HT-29 (cell line): ENCODE measurements around the gene EXD2. TPM values are rescaled to one million over a fixed set of nuclear protein-coding genes. Genes with fewer than 3 reads are reported as not detected.
"Not testable (repeated sequence)": the region's sequence is repeated elsewhere in the genome, so short reads cannot be mapped to it uniquely, and the experiment has no call there.

ENCODE experiments used
- DNase-seq: peaks from one replicate; pipeline ENCODE4 v3.0.0-alpha.2; 2015; ENCODE audit warnings: low spot score
- small RNA-seq: library from RNA; depleted of rRNA; stranded (forward); fragments of <200 nt; gene quantifications from one replicate; pipeline ENCODE3, GENCODE V24; 2014
- total RNA-seq: library from RNA; depleted of rRNA; stranded (reverse); fragments of >200 nt; shearing (Covaris generic); gene quantifications from 2 replicates; pipeline ENCODE4 v1.2.3, GENCODE V29; 2014; rRNA removed

EXD2 gene
- total RNA-seq, 1 experiment from 2014 or later: 4.7 TPM

GRCh38 chr14:69277356-69277755, 86.1 kb downstream of the EXD2 start:
- DNase-seq: not testable (repeated sequence)

DNA sequence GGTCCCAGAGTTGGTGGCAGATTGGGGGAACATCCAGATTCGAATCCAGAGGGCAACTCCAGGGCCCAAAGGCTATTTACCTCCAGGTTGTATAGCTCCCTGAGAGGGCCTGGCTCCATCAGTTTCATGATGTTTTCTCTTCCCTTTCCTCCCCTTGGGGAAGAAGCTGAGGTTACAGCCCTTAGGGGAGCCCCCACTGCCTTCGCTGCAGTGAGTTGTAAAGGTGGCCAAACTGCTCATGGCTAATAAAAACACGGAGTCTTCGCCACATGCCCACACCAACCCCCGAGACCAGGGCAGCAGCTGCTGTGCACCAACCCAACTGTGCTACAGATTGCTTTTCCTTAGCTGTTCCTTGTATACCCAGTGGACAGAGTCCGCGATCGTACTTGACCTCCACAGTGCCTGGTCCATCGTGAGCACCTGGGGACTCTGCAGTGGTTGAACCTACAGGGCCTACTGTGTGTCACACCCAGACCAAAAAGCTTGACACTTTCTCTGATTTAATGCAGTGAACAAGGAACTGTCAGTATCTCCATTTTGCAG, 89.5 kb downstream of the EXD2 start:
- DNase-seq: no peak

DNA sequence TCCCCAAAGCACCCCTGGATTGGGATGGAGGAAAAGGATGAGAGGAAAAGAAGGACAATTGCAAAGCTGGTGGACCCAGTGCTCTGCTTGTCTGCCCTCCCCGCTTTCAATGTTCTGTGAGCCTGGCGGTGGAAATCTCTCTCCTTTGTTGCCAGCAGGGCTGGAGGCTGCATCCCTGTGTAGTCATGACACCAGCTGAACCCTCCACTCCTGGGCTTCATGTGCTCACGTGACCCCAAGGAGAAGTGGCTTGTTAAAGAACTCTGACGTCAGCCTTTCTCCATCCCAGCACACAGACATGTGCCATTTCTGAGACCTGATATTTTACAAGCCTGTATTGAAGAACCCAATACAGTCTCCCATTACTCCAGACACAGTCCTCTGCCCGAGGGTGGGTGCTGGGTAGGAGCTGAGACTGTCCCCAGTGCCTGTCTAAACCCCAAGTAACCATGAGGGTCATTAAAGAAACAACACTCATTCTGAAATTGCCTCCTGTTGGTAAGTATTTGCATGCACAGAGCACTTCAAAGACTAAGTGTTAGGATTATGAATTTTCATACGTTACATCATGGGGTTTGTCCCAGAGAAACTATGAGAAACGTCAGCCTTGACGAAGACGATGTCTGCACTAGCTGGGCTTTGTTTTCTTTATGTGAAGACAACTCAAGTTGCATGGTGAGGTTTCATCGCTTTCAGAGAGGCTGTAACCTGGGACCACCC, 90.3 kb downstream of the EXD2 start:
- DNase-seq: no peak

DNA sequence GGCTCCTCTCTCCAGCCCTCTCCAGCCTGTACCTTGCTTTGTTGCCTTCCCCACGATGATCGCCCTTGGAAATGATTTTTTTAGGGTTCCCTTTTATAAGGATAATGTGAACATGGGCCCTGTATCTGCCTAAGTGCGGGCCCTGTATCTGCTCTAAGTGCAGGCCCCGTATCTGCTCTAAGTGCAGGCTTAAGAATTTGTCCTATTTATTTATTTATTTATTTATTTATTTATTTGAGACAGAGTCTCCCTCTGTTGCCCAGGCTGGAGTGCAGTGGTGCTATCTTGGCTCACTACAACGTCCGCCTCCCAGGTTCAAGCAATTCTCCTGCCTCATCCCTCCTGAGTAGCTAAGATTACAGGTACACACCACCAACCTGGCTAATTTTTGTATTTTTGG, 91.2 kb downstream of the EXD2 start:
- DNase-seq: no peak

DNA sequence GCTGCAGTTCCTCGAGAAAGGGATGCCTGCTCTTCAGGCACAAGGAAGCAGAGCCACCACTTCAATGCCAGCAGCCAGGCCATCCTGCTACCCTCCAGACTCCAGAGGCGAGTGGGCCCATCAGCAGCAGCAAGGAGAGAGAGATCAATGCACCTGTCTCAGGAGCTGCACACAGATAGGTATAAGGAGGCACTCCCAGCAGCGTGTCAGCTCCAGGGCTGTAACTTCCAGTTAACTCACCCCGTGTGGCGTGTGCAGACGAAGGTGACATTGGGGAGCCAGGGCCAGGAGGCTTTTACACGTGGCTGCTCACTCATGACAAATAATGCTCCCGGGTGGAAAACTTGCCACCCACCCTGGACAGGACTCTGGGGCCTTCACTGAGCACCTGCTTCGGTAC, 92.9 kb downstream of the EXD2 start:
- no peak for DNase-seq

- DNase-seq: no peak
Observed at GRCh38 chr14:69285661-69286255, 94.5 kb downstream of the EXD2 start.

GRCh38 chr14:69287098-69288010, 96.1 kb downstream of the EXD2 start:
- DNase-seq: no peak

GRCh38 chr14:69288011-69288771, 96.9 kb downstream of the EXD2 start:
- no peak for DNase-seq

DNA sequence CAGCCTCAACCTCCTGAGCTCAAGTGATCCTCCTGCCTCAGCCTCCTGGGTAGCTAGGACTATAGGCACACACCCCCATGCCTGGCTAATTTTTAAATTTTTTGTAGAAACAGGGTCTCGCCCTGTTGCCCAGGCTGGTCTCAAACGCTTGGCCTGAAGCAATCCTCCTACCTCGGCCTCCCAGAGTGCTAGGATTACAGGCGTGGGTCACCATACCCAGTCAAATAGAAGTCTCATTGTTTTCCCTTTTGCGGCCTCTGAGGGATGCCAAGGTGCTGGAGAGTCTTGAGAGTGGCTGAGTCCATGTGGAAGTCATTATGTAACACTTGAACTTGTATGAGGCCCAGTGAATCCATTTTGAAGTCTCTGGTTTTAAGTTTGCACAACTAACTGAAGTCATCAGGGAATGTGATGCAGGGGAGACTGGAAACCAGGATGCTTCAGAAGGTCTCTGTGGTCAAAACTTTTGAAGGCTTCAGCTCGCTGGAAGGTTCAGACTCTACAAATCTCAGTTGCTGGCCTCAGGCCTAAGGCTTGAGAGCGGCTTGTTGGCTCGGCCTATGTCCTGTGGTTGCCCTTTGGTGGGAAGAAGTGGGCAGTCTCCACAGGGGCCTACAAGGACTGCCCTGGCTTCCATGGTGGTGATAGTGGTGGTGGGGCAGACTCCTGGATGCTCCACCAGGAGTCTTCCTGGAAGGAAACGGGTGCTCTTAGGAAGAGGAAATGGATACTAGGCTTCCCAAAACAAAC, 97.8 kb downstream of the EXD2 start:
- DNase-seq: no peak

DNA sequence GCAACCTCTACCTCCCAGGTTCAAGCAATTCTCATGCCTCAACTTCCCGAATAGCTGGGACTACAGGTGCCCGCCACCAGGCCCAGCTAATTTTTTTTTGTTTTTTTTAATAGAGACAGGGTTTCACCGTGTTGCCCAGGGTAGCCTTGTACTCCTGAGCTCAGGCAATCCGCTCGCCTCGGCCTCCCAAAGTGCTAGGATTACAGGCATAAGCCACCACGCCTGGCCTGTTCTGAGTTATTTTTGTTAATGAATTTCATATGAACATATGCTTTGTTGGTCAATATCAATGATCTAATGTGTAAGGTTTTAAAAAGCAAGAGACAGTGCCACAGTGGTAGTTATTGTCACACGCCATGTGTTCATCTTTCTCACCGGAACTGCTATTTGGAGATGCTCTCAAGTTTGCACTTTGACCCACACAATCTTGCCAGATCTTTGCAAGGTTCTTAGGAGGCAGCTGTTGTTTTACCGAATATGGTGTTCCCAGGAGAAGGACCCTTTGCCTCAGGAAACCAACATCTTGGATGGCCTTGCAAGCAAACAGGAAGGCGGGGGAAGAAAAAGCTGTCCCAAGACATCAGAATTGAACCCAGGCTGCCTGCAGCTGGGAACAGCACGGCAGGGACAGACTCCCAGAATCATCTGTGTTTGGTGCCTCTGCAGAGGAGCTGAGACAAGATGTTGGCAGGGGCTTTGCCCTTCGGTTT, 98.7 kb downstream of the EXD2 start:
- no peak for DNase-seq

GRCh38 chr14:69290881-69291280, 99.6 kb downstream of the EXD2 start:
- DNase-seq: not testable (repeated sequence)

DNA sequence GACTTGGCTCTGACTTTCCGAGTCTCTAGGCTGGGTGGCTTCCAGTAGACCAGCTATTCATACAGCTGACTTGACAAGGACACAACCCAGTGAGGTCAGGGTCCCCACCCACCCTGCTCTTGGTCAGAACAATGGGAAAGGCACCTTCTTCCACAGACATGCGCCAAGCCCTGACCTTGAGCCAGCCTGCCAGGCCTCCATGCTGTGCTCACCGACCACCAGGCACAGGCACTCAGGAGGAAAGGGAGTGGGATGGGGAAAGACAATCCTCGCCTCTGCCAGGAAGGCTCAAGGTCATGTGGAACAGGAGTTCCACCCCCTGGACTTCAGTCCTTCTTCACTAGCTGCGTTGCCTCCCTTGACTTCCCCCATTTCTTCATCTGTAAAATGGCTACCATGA, 100.1 kb downstream of the EXD2 start:
- DNase-seq: no peak

- DNase-seq: no peak
Observed at GRCh38 chr14:69291891-69292561, 100.7 kb downstream of the EXD2 start.

Small RNAs within 50 kb of the gene (small RNA-seq; reads per million reads assigned to genes)
- gene RF00019: not detected

Other genes with a start within 250 kb of the EXD2 start
- 104 and 115 TPM in 2 replicates for gene ACTN1, start 212.2 kb upstream of the EXD2 start, total RNA-seq
- 5.3 and 7.8 TPM in 2 replicates for gene DCAF5, start 38.4 kb upstream of the EXD2 start, total RNA-seq
- not detected in 2 replicates for gene GALNT16, start 68.7 kb downstream of the EXD2 start, total RNA-seq
- gene ERH, start 206.8 kb downstream of the EXD2 start, total RNA-seq: 50.2 and 52.3 TPM in 2 replicates
- gene SLC39A9, start 207.2 kb downstream of the EXD2 start, total RNA-seq: 48.0 and 51.4 TPM in 2 replicates